NCI-H2029 (cell line): ENCODE measurements around the gene ATG9B.
A peak's percentile ranks its signal among the peaks of the same experiment; 100 is the strongest.

Experiments
- DNase-seq: peaks from one replicate; lab custom pipeline; 2025; lab: John Stamatoyannopoulos, UW

ATG9B gene

GRCh38 chr7:151000897-151001495 lies 23.3 kb downstream of the ATG9B start:
- no peak for DNase-seq

- no peak for DNase-seq
These were observed 24.6 kb downstream of the ATG9B start for GRCh38 chr7:150999497-151000230.

GRCh38 chr7:150999001-150999400 lies 25.3 kb downstream of the ATG9B start:
- DNase-seq: no peak

- no peak for DNase-seq
These were observed 26.0 kb downstream of the ATG9B start for GRCh38 chr7:150998341-150998740.

- no peak for DNase-seq
These were observed 26.5 kb downstream of the ATG9B start for GRCh38 chr7:150997817-150998216.

GRCh38 chr7:150997075-150997511 lies 27.2 kb downstream of the ATG9B start:
- no peak for DNase-seq

- DNase-seq: no peak
These were observed 27.8 kb downstream of the ATG9B start for GRCh38 chr7:150996376-150997074.

GRCh38 chr7:150994838-150995510 lies 29.3 kb downstream of the ATG9B start:
- DNase-seq: no peak

- no peak for DNase-seq
These were observed 30.0 kb downstream of the ATG9B start for GRCh38 chr7:150994141-150994837.

- DNase-seq: no peak
These were observed 30.8 kb downstream of the ATG9B start for GRCh38 chr7:150993511-150993910.

- no peak for DNase-seq
These were observed 31.4 kb downstream of the ATG9B start for GRCh38 chr7:150992833-150993302.

GRCh38 chr7:150992051-150992640 lies 32.1 kb downstream of the ATG9B start:
- DNase-seq: no peak

GRCh38 chr7:150990416-150991186 lies 33.7 kb downstream of the ATG9B start, which contains the start of gene NOS3:
NOS3 (plus strand) TSS chr7:150991017; CDS start chr7:150993804, 2,787 bp downstream.
- DNase-seq: no peak

GRCh38 chr7:150989456-150989855 lies 34.8 kb downstream of the ATG9B start:
- no peak for DNase-seq

- DNase-seq: peak; percentile 34
These were observed 35.8 kb downstream of the ATG9B start for GRCh38 chr7:150988230-150989226.

GRCh38 chr7:150986556-150986955 lies 37.7 kb downstream of the ATG9B start:
- no peak for DNase-seq

GRCh38 chr7:150986099-150986512 lies 38.2 kb downstream of the ATG9B start:
- DNase-seq: peak; percentile 70

- no peak for DNase-seq
These were observed 40.4 kb downstream of the ATG9B start for GRCh38 chr7:150983893-150984368.

GRCh38 chr7:150982351-150982750 lies 41.9 kb downstream of the ATG9B start:
- DNase-seq: no peak
